Activated naive CD8-positive, alpha-beta T cell treated with anti-CD3 and anti-CD28 coated beads, Interleukin-2, amount 50 U/mL, for 16 hours (primary cell): Measurements from ENCODE around the gene VCL.

Experiments used
- DNase-seq: peaks from one replicate; pipeline ENCODE4 v3.0.0-alpha.2; 2020; ENCODE audit warnings: low read depth, low spot score

VCL gene

GRCh38 chr10:74072503-74072902 lies 74.6 kb downstream of the VCL start:
- no peak for DNase-seq

GRCh38 chr10:74075906-74076305 lies 78.0 kb downstream of the VCL start:
- no peak for DNase-seq

- DNase-seq = no peak
Measured at GRCh38 chr10:74076961-74077360, 79.0 kb downstream of the VCL start.

- DNase-seq = no peak
Measured at GRCh38 chr10:74077416-74077815, 79.5 kb downstream of the VCL start.

GRCh38 chr10:74078037-74078436 lies 80.1 kb downstream of the VCL start:
- DNase-seq = no peak

GRCh38 chr10:74079028-74079935 lies 81.4 kb downstream of the VCL start:
- no peak for DNase-seq

- DNase-seq = no peak
Measured at GRCh38 chr10:74079936-74080590, 82.1 kb downstream of the VCL start.

GRCh38 chr10:74081192-74081803 lies 83.4 kb downstream of the VCL start:
- DNase-seq = no peak

- DNase-seq = no peak
Measured at GRCh38 chr10:74081941-74082718, 84.2 kb downstream of the VCL start.

- DNase-seq = no peak
Measured at GRCh38 chr10:74083304-74083703, 85.4 kb downstream of the VCL start.

- no peak for DNase-seq
Measured at GRCh38 chr10:74084955-74085354, 87.0 kb downstream of the VCL start.

- DNase-seq = no peak
Measured at GRCh38 chr10:74086317-74086716, 88.4 kb downstream of the VCL start.

GRCh38 chr10:74088722-74089121 lies 90.8 kb downstream of the VCL start:
- DNase-seq = no peak

GRCh38 chr10:74092372-74092771 lies 94.5 kb downstream of the VCL start:
- no peak for DNase-seq

- DNase-seq = no peak
Measured at GRCh38 chr10:74093530-74094164, 95.7 kb downstream of the VCL start.

GRCh38 chr10:74094231-74094630 lies 96.3 kb downstream of the VCL start:
- no peak for DNase-seq

GRCh38 chr10:74096777-74097176 lies 98.9 kb downstream of the VCL start:
- DNase-seq = no peak

GRCh38 chr10:74097776-74098175 lies 99.9 kb downstream of the VCL start:
- DNase-seq = no peak

GRCh38 chr10:74099420-74099819 lies 101.5 kb downstream of the VCL start:
- no peak for DNase-seq

GRCh38 chr10:74099836-74100235 lies 101.9 kb downstream of the VCL start:
- no peak for DNase-seq

GRCh38 chr10:74103560-74104258 lies 105.8 kb downstream of the VCL start:
- DNase-seq = no peak
